Heart right ventricle (tissue), 16 donors: ENCODE measurements around the gene PTPRN2. TPM values are rescaled to one million over a fixed set of nuclear protein-coding genes. Genes with fewer than 3 reads are reported as not detected.

Experiments
- ATAC-seq, 8 donors: fragments of 200-7000 bp; cut with Tn5 transposase; one replicate each; pipeline ENCODE4 v1.9.1; 2020; ENCODE audit warnings: mild to moderate bottlenecking in 8 of 8, moderate library complexity in 8 of 8, moderate number of reproducible peaks in 1 of 8
- DNase-seq, 2 donors: peaks; one replicate each; pipeline ENCODE4 v3.0.0-alpha.2; 2020
- H3K27ac ChIP-seq, 10 donors: fragments of 200-600 bp; sonication (generic) in 2 of 10; one replicate each; pipeline versions ENCODE4 v1.5.0 to v1.8.0; 2020 to 2022; ENCODE audit warnings: mild to moderate bottlenecking in 3 of 10
- H3K27me3 ChIP-seq, 7 donors: fragments of 200-600 bp; one replicate each; pipeline ENCODE4 v1.8.0; 2021 to 2022; ENCODE audit warnings: mild to moderate bottlenecking in 2 of 7
- H3K36me3 ChIP-seq, 9 donors: fragments of 200-600 bp; sonication (generic) in 1 of 9; one replicate each; pipeline versions ENCODE4 v1.5.0 to v1.8.0; 2020 to 2022; ENCODE audit warnings: mild to moderate bottlenecking in 2 of 9
- H3K4me1 ChIP-seq, 9 donors: fragments of 200-600 bp; sonication (generic) in 1 of 9; one replicate each; pipeline versions ENCODE4 v1.5.0 to v1.8.0; 2020 to 2022; ENCODE audit warnings: mild to moderate bottlenecking in 4 of 9
- H3K4me3 ChIP-seq, 10 donors: fragments of 200-600 bp; sonication (generic) in 2 of 10; one replicate each; pipeline versions ENCODE4 v1.5.0 to v1.8.0; 2020 to 2022; ENCODE audit warnings: mild to moderate bottlenecking in 7 of 10, moderate library complexity in 2 of 10
- H3K9me3 ChIP-seq, 11 donors: fragments of 200-600 bp in 10 of 11; sonication (generic) in 2 of 11; one replicate each; pipeline versions ENCODE4 v1.5.0 to v1.8.0; 2013 to 2022; ENCODE audit warnings: mild to moderate bottlenecking in 2 of 11, control low read depth in 1 of 11, moderate library complexity in 1 of 11
- WGBS, 2 donors: extraction: QIAGEN DNeasy Blood & Tissue Kit; methylation state at CpG; one replicate each; pipeline ENCODE4 v1.1.7; 2013; ENCODE audit warnings: inconsistent platforms in 1 of 2; 5-methylcytosine and 5-hydroxymethylcytosine counted together
- intact Hi-C, 10 donors: fragments of 100-400 bp; cut with DNase I; formaldehyde crosslinking; loops; one replicate each; pipeline versions ENCODE4 v1.11.1 to v1.14.2; 2022
- polyA plus RNA-seq, 2 donors: library from polyadenylated mRNA; stranded (reverse); fragments of 200-250 nt; gene quantifications; one replicate each; pipeline ENCODE4 v1.2.3, GENCODE V29; 2013
- total RNA-seq, 10 donors: library from RNA; stranded (reverse); fragmentation: NEBNext Ultra II Directional in 3 of 10; extraction: Animal tissue kit (Norgen Biotek cat#: 25700) in 3 of 10; gene quantifications; one replicate each; pipeline versions ENCODE4 v1.2.1 to v1.2.4, GENCODE V29; 2021 to 2023
- TF ChIP-seq, protein P1 (sequence below), 9 donors: fragments of 200-600 bp; sonication (generic) in 2 of 9; IDR thresholded peaks; one replicate each; pipeline versions ENCODE4 v1.5.0 to v1.8.0; 2021 to 2022; ENCODE audit warnings: antibody characterized with exemption in 9 of 9, mild to moderate bottlenecking in 5 of 9, moderate library complexity in 1 of 9
- donor health status: Arrhythmogenic right ventricular cardiomyopathy.
- donor health status: ischemic (EF 13 %, LVEDD 7.1; RV severe dilation, severe dysfunction).
- donor health status: healthy with polysubstance abuse.
- donor health status: DM: no; HTN: yes; CAD: no.
- donor health status: DM: no; HTN: no; CAD: no.
- donor health status: ischemic (EF 25% LVEDD 6.9; RV normal size, moderate dysfunction).
- donor health status: ischemic (EF 25% LVEDD 5.7; RV mildly dilated, moderate dysfunction).
- donor health status: healthy.
- donor health status: DM: yes; HTN: yes; CAD: no.
- donor health status: Ischemic cardiomyopathy.
- donor health status: ischemic (EF 35%, LVEDD 5.7; RV mildly dilated, moderate dysfunction).
- donor health status: nonischemic (EF 11% LVEDD 7.7; RV severe dilation, severe dysfunction).
- donor health status: DM: yes; HTN: yes; CAD: no.
- donor health status: PGD.
- donor health status: ischemic (EF 29% LVEDD 5.4; RV normal size, mild dysfunction).
- donor health status: nonischemic (EF 23%, LVEDD 6.1; RV moderate dilation, normal function).

The PTPRN2 gene
- total and polyA plus RNA-seq, 12 donors, result 0.82 to 1.8 (median 1.3) TPM

DNA sequence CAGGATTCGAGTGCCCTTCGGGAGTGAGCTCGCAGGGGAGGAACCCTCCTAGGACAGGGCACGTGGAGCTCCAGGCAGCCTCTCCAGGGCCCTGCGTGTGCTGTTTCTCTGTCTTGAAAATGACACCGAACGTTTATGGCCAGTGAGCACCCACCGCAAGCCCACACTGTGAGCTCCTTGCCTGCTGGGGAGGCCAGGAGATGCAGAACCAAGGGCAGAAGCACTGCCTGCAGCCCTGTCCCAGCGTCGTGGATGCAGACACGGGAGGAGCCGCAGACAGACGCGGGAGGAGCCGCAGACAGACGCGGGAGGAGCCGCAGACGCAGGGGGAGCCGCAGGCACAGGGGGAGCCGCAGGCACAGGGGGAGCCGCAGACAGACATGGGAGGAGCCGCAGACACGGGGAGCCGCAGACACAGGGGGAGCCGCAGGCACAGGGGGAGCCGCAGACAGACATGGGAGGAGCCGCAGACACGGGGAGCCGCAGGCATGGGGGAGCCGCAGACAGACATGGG lies 314.4 kb downstream of the PTPRN2 start:
- Histone ChIP-seq H3K27me3 (peaks cover 0 to 5% (median 0%) of the 10 kb centered on the region in 7 donors), H3K4me3 (no peak overlapping the region), H3K9me3 (no peaks in the 10 kb centered on the region), H3K4me1 (no peaks in the 10 kb centered on the region), H3K36me3 (no peaks in the 10 kb centered on the region), H3K27ac (no peak overlapping the region)
- ATAC-seq (no peak), DNase-seq (no peak)
- WGBS, 2 donors, result 82 to 93% methylated on average over 31 of the region's 31 CpGs
- intact Hi-C loops, result no loop called here
- TF ChIP-seq, protein P1, sequence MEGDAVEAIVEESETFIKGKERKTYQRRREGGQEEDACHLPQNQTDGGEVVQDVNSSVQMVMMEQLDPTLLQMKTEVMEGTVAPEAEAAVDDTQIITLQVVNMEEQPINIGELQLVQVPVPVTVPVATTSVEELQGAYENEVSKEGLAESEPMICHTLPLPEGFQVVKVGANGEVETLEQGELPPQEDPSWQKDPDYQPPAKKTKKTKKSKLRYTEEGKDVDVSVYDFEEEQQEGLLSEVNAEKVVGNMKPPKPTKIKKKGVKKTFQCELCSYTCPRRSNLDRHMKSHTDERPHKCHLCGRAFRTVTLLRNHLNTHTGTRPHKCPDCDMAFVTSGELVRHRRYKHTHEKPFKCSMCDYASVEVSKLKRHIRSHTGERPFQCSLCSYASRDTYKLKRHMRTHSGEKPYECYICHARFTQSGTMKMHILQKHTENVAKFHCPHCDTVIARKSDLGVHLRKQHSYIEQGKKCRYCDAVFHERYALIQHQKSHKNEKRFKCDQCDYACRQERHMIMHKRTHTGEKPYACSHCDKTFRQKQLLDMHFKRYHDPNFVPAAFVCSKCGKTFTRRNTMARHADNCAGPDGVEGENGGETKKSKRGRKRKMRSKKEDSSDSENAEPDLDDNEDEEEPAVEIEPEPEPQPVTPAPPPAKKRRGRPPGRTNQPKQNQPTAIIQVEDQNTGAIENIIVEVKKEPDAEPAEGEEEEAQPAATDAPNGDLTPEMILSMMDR (IDR thresholded peaks at IDR 0.05), result no peak

DNA sequence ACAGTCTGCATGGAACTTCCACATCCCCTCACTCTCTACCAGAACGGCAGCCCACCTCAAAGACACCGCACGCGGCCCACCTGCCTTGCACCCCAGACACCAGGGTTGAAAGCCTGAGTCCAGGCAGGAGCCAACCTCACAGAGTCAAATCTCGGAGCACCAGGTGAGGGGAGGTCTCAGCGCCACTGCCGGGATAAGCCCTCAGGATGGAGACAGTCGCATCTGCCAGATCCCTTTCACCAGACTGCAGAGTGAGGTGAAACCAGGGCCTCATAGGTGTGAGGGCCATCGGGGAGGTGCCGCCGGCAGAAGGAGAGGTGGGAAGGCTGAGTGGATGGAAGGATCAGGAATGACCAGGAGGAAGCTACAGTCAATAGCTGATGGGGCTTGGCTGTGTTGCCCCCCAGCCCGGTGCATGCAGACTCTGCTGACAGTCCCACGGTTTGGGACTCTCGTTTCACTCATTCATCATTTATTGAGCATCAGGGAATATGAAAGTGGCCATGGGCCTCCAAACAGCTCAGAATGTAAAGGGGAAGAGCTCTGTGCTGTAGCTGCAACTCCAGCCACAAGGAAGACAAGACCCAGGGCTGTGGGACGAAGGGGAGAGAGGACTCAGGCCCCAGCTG lies 315.0 kb downstream of the PTPRN2 start:
- Histone ChIP-seq H3K27ac (no peak overlapping the region), H3K4me1 (no peaks in the 10 kb centered on the region), H3K4me3 (no peak overlapping the region), H3K36me3 (no peaks in the 10 kb centered on the region), H3K27me3 (peaks cover 0 to 5% (median 0%) of the 10 kb centered on the region in 7 donors), H3K9me3 (no peaks in the 10 kb centered on the region)
- DNase-seq (no peak), ATAC-seq (no peak)
- TF ChIP-seq, protein P1 (IDR thresholded peaks at IDR 0.05), result no peak
- intact Hi-C loops, result no loop called here
- WGBS, 2 donors, result 89 to 92% methylated on average over 15 of the region's 15 CpGs

DNA sequence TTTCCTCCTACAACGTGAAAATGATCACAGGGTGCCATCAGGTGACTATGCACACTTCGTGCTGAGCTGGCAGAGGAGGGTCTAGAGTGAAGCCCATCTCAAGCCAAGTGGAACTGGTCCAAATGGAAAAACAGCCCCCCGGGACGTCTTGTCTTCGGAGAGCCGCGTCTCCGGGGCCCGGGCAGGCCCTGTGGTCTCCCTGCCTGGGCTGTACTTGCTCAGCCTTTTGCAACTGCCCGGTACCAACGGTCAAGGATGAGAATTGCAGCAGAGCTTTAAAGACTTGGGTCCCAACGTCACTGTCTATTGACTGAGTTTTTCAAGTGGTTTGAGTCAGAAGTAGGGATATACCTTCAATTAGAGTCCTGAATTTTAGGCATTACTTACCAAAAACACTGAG lies 315.5 kb downstream of the PTPRN2 start:
- Histone ChIP-seq H3K4me1 (no peaks in the 10 kb centered on the region), H3K4me3 (no peak overlapping the region), H3K27ac (no peak overlapping the region), H3K9me3 (no peaks in the 10 kb centered on the region), H3K27me3 (peaks cover 0 to 7% (median 0%) of the 10 kb centered on the region in 7 donors), H3K36me3 (no peaks in the 10 kb centered on the region)
- intact Hi-C loops, result no loop called here
- TF ChIP-seq, protein P1 (IDR thresholded peaks at IDR 0.05), result no peak
- ATAC-seq, result no peak
- 88 to 89% methylated on average over 12 of the region's 12 CpGs for WGBS, 2 donors
- DNase-seq, result no peak

DNA sequence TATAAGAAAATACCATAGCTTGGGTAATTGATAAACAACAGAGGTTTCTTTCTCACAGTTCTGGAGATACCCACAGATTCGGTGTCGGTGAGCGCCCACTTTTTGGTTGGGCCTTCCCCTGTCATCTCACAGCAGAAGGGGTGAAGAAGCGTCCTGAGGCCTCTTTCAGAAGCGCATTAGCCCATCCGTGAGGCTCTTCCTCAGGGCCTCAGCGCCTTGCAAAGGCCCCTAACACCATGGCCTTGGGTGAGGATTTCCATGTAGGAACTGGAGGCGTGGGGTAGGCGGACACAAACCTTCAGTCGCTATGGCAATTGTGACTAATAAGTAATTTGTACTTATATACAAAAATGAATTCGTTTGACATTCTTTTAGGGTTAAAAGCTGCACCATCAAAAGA lies 316.0 kb downstream of the PTPRN2 start:
- ATAC-seq (no peak), DNase-seq (no peak)
- 86 to 88% methylated on average over 11 of the region's 11 CpGs for WGBS, 2 donors
- Histone ChIP-seq H3K27me3 (peaks cover 0 to 11% (median 0%) of the 10 kb centered on the region in 7 donors), H3K9me3 (no peaks in the 10 kb centered on the region), H3K27ac (no peak overlapping the region), H3K4me1 (no peaks in the 10 kb centered on the region), H3K36me3 (no peaks in the 10 kb centered on the region), H3K4me3 (no peak overlapping the region)
- intact Hi-C loops, result no loop called here
- TF ChIP-seq, protein P1 (IDR thresholded peaks at IDR 0.05), result no peak
